GM18951 (cell line): ENCODE measurements around the gene FAM234A.
"Not testable (repeated sequence)": the region's sequence is repeated elsewhere in the genome, so short reads cannot be mapped to it uniquely, and the experiment has no call there.

Experiments
- POLR2A ChIP-seq: IDR thresholded peaks from 4 replicates; pipeline ENCODE4 v1.6.1; 2011; ENCODE audit warnings: mild to moderate bottlenecking; ENCODE audit not compliant: insufficient read length, insufficient read depth; ENCODE audit errors: extremely low read depth
- in situ Hi-C: fragments of 300-500 bp; cut with MboI; formaldehyde crosslinking; loops from one replicate; pipeline ENCODE4 v1.12.0; 2022; ENCODE audit warnings: low sequenced_read_pairs, mixed read lengths, inconsistent platforms; ENCODE audit not compliant: unreplicated experiment

Gene FAM234A, protein sequence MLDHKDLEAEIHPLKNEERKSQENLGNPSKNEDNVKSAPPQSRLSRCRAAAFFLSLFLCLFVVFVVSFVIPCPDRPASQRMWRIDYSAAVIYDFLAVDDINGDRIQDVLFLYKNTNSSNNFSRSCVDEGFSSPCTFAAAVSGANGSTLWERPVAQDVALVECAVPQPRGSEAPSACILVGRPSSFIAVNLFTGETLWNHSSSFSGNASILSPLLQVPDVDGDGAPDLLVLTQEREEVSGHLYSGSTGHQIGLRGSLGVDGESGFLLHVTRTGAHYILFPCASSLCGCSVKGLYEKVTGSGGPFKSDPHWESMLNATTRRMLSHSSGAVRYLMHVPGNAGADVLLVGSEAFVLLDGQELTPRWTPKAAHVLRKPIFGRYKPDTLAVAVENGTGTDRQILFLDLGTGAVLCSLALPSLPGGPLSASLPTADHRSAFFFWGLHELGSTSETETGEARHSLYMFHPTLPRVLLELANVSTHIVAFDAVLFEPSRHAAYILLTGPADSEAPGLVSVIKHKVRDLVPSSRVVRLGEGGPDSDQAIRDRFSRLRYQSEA

DNA sequence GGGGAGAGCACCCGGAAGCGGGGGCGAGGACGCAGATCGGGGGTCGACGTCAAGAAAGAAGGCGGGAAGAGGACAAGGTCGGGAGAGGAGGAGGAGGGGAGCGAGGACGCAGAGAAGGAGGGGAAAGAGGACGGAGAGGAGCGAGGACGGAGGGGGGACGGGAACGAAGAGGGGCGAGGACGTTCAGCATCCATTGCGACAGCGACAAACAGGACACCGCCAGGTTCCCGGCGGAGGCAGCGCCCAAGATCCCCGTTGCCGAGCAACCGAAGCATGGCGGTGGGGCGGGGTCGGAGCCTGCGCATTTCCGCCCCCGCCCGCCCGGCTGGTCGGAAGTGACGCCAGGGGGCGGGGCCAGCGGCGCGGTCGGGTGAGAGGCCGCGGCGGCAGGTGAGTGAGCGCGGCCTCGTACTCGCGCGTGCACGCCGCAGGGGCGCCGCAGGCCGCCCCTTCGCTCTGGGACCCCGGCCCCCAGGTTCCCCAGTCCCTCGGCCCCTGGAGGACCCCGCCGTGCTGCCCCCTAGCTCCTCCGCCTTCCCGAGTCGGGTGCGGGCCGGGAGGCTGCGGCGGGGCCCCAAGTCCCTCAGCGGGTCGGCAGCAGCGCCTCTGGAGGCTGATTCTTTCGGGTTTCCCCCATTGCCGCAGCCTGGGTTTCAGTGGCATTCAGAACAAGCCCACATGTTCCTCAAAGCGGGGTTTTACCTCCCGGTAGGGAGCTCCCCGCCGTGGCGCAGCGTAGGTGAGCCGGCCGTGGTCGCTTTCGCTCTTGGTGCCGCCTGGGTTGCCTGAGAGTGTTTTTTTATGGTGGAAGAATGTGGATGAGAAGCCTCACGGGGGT, at the start of gene FAM234A:
TSS of gene FAM234A (plus strand) at position 354 of the 838 bp plus-strand sequence. CDS start 19,593 bp downstream, outside the sequence.
- in situ Hi-C loops: no loop called here
- peak; percentile 96 for TF ChIP-seq POLR2A

DNA sequence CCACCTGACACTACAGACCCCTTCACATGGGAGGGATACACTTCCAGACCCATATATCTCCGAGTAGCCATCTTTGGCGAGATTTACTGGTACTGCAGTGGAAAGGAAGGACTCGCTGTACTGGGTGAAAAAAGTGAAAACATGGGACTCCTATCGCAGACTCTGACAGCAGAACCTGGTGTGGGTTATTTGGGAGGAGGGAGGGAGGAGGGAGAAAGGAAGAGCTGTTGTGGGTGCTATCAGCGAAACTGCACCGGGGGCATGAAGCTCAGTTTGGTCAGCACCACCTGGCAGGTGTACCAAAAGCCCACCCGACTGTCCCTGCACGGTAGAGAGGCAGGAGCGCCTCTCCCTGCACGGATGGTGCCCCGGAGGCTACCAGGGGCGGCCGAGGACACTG, 49.4 kb upstream of the FAM234A start:
- in situ Hi-C loops: no loop called here
- TF ChIP-seq POLR2A: no peak

DNA sequence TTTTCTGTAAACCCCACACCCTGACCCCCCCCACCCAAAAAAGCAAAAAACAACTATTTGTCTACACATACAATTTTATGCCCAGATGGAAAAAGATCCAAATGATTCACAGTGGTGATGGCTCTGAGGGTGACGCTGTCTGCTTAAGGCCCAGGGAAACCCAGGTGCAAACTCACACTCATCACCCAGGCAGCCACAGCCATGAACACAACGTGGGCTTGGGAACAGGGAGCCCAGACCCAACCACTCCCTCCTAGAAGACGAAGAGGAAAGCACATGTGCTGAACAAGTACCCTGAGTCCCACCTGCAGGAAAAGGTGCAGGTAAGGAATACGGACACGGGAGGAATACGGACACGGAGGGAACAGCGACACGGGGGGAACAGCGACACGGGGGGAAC, 48.9 kb upstream of the FAM234A start:
- TF ChIP-seq POLR2A: no peak
- in situ Hi-C loops: no loop called here

DNA sequence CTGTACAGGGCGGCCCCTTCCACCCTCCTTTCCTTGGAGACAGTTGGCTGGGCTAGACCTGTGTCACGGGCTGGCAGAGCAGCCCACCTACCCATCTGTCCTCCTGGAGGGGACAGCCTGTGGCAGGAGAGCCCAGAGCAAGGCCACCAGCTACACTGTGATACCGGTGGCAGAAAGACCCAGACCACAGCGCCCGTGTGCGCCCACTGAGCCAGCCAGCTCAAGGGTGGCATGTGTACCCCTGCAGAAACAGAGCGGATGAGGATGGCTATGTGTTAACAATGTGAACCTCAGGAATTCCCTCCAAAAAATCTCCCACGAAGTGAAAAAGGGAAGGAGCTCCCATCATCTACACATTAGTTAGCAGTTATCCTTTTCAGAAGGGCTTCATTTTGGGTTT, 47.3 kb upstream of the FAM234A start:
- TF ChIP-seq POLR2A: no peak
- in situ Hi-C loops: no loop called here

DNA sequence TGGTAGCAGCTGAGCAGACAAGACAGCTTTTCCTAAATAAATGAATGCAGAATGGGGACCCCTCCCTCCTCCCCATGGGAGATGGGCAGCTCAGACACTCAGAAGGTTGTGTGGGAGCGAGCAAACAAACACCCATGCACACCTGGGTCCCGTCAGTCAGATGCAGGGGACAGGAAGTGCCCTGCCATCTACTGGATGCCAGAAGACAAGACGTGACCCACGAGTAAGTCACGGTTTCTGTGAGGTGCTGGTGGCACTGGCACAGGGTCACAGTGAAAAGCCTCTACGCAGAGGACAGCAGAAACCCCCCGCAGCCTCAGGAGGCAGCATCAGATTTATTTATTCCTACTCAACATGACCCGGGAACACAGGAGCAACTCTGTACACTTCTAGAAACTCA, 45.9 kb upstream of the FAM234A start:
- no peak for TF ChIP-seq POLR2A
- in situ Hi-C loops: no loop called here

DNA sequence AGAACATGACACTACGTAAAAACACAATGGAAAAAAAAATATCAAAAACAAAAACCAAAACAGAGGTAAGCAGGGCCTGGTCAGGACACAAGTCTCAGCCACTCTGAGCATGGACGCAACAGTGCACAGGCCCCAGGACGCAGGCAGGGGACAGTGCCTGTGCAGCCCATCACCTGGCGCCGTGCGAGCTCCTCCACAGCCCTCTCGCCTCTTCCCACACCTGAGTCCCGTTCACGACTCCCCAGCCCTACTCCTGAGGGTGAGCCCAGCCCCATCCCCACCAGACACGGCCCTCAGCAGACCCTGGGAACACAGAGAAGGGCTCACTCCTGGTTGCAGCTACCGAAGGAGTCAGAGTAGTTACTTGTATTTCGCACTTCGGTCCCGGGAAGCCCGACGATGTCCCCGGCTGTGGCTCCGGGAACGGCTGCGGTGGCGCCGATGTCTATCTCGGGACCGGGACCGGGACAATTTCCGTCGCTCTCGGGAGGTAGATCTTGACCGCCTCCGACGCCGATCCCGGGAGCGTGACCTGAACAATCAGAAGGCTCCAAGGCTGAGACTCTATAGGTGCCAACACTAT, 44.9 kb upstream of the FAM234A start:
- no peak for TF ChIP-seq POLR2A
- in situ Hi-C loops: no loop called here

DNA sequence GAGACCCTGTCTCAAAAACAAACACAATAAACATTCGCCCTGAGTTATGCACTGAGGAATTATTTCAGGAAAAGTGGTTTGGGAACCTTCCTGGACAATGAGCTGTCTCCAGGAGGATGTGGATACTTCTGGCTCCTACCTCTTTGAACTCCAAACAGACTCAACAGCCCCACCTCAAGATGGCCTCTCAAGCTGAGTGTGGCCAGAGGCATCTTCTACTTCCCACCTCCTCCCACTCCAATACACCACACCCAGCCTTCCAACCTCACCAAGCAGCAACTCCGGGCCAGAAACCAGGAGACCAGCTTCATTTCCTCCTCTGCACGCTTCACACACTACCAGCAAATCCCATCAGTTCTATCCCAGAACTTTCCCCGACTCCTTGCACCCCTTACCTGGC, 42.8 kb upstream of the FAM234A start:
- in situ Hi-C loops: no loop called here
- no peak for TF ChIP-seq POLR2A

DNA sequence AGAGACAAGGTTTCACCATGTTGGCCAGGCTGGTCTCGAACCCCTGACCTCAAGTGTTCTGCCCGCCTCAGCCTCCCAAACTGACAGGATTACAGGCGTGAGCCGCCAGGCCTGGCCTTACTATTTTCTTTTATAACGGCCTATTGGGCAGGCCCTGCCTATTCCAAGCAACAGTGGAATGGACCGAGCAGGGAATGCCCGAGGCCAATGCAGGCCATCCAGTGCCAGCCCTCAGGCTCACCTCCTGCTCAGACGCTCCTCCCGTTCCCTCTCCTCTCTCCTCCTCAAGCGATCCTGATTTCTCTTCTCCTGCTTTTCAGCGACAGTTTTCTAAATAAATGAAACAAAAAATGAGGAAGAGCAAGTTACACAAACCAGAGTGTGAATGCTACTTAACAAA, 41.9 kb upstream of the FAM234A start:
- in situ Hi-C loops: no loop called here
- TF ChIP-seq POLR2A: no peak

DNA sequence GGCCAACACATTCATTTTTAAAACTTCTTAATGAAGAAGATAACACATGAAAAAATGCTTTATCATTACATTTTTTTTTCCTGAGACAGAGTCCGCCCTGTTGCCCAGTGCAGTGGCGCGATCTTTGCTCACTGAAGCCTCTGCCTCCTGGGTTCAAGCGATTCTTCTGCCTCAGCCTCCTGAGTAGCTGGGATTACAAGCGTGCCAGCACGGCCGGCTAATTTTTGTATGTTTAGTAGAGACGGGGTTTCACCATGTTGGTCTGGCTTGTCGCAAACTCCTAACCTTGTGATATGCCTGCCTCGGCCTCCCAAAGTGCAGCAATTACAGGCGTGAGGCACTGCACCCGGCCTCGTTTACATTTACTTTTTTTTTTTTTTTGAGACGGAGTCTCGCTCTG, 41.2 kb upstream of the FAM234A start:
- in situ Hi-C loops: no loop called here
- no peak for TF ChIP-seq POLR2A

DNA sequence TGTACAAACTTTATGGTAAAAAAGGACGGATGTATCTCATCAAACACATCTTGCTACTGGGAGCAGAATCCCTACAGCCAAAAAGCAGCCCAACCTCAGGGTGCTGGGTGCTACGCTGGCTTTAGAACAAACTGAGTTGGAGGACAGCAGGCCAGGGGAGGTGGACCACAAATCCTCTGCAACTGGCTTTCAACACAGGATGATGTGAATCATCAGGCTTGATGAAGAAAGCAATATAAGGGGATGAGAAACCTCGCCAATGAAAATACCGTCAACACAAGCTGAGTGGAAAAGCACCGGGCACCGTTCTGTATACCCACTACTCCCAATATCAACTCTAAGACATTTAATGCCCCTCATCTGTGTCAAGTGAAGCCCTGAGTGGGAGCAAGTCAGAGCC, 40.1 kb upstream of the FAM234A start:
- in situ Hi-C loops: no loop called here

DNA sequence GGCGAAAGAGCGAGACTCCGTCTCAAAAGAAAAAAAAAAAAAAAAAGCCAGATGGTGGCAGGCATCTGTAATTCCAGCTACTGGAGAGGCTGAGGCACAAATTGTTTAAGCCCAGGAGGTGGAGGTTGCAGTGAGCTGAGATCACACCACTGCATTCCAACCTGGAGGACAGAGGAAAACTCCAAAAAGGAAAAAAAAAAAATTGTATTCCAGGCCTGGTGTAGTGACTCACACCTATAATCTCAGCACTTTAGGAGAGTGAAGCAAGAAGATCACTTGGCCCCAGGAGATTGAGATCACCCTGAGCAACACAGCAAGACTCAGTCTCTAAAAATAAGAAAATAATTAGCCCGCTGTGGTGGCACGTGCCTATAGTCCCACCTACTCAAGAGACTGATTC, 34.2 kb upstream of the FAM234A start:
- in situ Hi-C loops: no loop called here
- no peak for TF ChIP-seq POLR2A

More for the DNA sequence above, 40.1 kb upstream of the FAM234A start:
- no peak for TF ChIP-seq POLR2A

DNA sequence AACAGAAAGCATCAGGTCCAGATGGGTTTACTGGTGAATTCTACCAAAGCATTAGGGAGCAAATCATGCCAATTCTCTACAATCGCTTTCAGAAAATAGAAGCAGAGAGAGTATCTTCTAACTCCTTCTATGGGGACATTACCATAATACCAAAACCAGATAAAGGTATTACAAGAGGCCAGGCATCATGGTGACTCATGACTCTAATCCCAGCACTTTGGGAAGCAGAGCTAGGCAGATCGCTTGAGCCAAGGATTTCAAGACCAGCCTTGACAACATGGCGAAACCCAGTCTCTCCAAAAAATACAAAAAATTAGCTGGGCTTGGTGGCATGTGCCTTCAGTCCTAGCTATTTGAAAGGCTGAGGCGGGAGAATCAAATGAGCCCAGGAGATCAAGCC, 31.4 kb upstream of the FAM234A start:
- in situ Hi-C loops: no loop called here
- no peak for TF ChIP-seq POLR2A

DNA sequence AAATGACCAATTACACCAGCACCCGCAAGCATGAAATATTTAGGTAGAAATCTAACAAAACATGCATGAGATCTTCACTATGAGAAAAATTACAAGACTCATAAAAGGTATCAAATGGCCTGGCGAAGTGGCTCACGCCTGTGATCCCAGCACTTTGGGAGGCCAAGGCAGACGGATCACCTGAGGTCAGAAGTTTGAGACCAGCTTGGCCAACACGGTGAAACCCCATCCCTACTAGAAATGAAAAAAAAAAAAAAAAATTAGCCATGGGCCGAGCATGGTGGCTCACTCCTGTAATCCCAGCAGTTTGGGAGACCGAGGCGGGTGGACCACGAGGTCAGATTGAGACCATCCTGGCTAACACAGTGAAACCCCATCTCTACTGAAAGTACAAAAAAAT, 30.6 kb upstream of the FAM234A start:
- in situ Hi-C loops: not testable (repeated sequence)

DNA sequence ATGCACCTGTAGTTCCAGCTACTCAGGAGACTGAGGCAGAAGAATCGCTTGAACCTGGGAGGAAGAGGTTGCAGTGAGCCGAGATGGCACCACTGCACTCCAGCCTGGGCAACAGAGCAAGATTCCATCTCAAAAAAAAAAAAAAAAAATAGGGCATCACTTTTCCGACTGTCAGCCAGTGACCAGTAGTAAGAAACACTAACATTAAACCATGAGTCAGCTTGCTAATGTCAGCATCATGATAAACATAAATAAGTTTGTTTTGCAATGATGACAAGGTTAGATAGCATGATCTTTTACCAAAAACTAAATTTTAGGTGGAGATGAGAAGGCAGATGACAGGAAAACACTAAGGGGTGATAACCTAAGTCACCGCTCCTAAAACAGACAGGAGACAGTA, 25.3 kb upstream of the FAM234A start:
- in situ Hi-C loops: not testable (repeated sequence)

DNA sequence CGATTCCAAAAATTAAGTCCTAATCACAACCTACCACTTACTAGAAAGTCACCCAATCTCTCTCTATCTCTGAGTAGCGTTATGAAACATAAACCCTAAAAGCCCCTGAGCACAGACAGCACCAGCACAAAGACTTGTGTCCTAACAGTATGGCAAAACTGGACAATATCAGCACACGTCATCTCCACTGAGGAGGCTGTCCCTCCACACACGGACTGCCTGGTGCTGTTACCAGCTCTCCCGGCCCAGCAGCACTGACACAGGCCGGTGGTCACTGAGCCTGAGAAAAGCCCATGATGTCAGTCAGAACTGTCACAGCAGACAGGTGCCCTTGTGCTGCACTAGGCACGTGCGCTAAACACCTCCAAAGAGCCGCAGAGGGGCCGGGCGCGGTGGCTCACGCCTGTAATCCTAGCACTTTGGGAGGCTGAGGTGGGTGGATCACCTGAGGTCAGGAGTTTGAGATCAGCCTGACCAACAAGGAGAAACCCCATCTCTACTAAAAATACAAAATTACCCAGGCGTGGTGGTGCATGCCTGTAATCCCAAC, 22.9 kb upstream of the FAM234A start:
- in situ Hi-C loops: not testable (repeated sequence)
